Ectodermal cell (in vitro differentiated cells): ENCODE data around the gene TMEM130. TPM values are rescaled to one million over a fixed set of nuclear protein-coding genes. Genes with fewer than 3 reads are reported as not detected.

Experiments used
- H3K27ac ChIP-seq: 2 replicates; pipeline ENCODE4 v1.7.0; 2013; ENCODE audit warnings: mild to moderate bottlenecking, low read depth, low read length; ENCODE audit not compliant: insufficient read depth, poor library complexity, severe bottlenecking
- H3K27me3 ChIP-seq: 2 replicates; pipeline ENCODE4 v1.7.0; 2013; ENCODE audit warnings: mild to moderate bottlenecking, low read length; ENCODE audit not compliant: insufficient read depth, control insufficient read depth, poor library complexity, severe bottlenecking
- H3K36me3 ChIP-seq: one replicate; pipeline ENCODE4 v1.7.0; 2013; ENCODE audit warnings: low read length; ENCODE audit not compliant: control insufficient read depth, insufficient read depth
- H3K4me1 ChIP-seq: one replicate; pipeline ENCODE4 v1.7.0; 2013; ENCODE audit warnings: low read length; ENCODE audit not compliant: control insufficient read depth, insufficient read depth
- H3K4me3 ChIP-seq: 2 replicates; pipeline ENCODE4 v1.7.0; 2013; ENCODE audit warnings: low read depth, low read length, control low read depth; ENCODE audit not compliant: insufficient read depth
- H3K9me3 ChIP-seq: 2 replicates; pipeline ENCODE4 v1.7.0; 2013; ENCODE audit warnings: mild to moderate bottlenecking, low read length, moderate library complexity; ENCODE audit not compliant: control insufficient read depth
- WGBS, 2 experiments: methylation state at CpG; one replicate each; pipeline ENCODE4 v1.1.7; 2013; ENCODE audit warnings: missing lambda C conversion rate in 2 of 2; 5-methylcytosine and 5-hydroxymethylcytosine counted together
- polyA plus RNA-seq, 4 experiments: library from polyadenylated mRNA; stranded (reverse); fragments of 50-300 nt; gene quantifications; one replicate each; pipeline ENCODE4 v1.2.3, GENCODE V29; 2013

The TMEM130 gene
- 3.5 TPM for polyA plus RNA-seq (2013, experiment 1 of 4)
- 3.8 TPM for polyA plus RNA-seq (2013, experiment 2 of 4)
- polyA plus RNA-seq (2013, experiment 3 of 4) = 4.5 TPM
- polyA plus RNA-seq (2013, experiment 4 of 4) = 4.5 TPM

GRCh38 chr7:98869597-98870120 is at the start of gene TMEM130:
Gene TMEM130 (minus strand): TSS chr7:98870014. CDS start chr7:98869861, 153 bp downstream.
- Histone ChIP-seq H3K9me3 (no peaks in the 10 kb centered on the region), H3K4me1 (peaks cover 9% of the 10 kb centered on the region), H3K27me3 (peaks cover 38% of the 10 kb centered on the region), H3K4me3 (peak within 1 kb of the TSS; percentile 50), H3K36me3 (no peaks in the 10 kb centered on the region), H3K27ac (no peak within 1 kb of the TSS)
- 1% methylated on average over 69 of the region's 69 CpGs for WGBS, 2 experiments

GRCh38 chr7:98917331-98917730 is 47.5 kb upstream of the TMEM130 start:
- no peak overlapping the region for H3K27ac ChIP-seq
- peaks cover 48% of the 10 kb centered on the region for H3K36me3 ChIP-seq
- H3K4me1 ChIP-seq = no peaks in the 10 kb centered on the region
- H3K9me3 ChIP-seq = no peaks in the 10 kb centered on the region
- no peak overlapping the region for H3K4me3 ChIP-seq
- no peaks in the 10 kb centered on the region for H3K27me3 ChIP-seq
- WGBS, 2 experiments = 96% methylated on average over 12 of the region's 12 CpGs

- no peak overlapping the region for H3K4me3 ChIP-seq
- no peaks in the 10 kb centered on the region for H3K27me3 ChIP-seq
Measured at GRCh38 chr7:98913612-98914011, 43.8 kb upstream of the TMEM130 start.

GRCh38 chr7:98913026-98913425 is 43.2 kb upstream of the TMEM130 start:
- 95 to 96% methylated on average over 8 of the region's 8 CpGs for WGBS, 2 experiments
- H3K4me1 ChIP-seq = no peaks in the 10 kb centered on the region
- H3K9me3 ChIP-seq = no peaks in the 10 kb centered on the region
- H3K27me3 ChIP-seq = no peaks in the 10 kb centered on the region
- no peak overlapping the region for H3K27ac ChIP-seq
- H3K36me3 ChIP-seq = peaks cover 70% of the 10 kb centered on the region
- H3K4me3 ChIP-seq = no peak overlapping the region

More at GRCh38 chr7:98913612-98914011, 43.8 kb upstream of the TMEM130 start:
- peaks cover 64% of the 10 kb centered on the region for H3K36me3 ChIP-seq
- no peak overlapping the region for H3K27ac ChIP-seq
- no peaks in the 10 kb centered on the region for H3K4me1 ChIP-seq
- no peaks in the 10 kb centered on the region for H3K9me3 ChIP-seq

- Histone ChIP-seq H3K27me3 (no peaks in the 10 kb centered on the region), H3K9me3 (no peaks in the 10 kb centered on the region), H3K36me3 (peaks cover 75% of the 10 kb centered on the region), H3K4me3 (no peak overlapping the region), H3K4me1 (no peaks in the 10 kb centered on the region), H3K27ac (no peak overlapping the region)
- WGBS, 2 experiments = 93 to 99% methylated on average over 5 of the region's 5 CpGs
Measured at GRCh38 chr7:98911916-98912315, 42.1 kb upstream of the TMEM130 start.

GRCh38 chr7:98910427-98910826 is 40.6 kb upstream of the TMEM130 start:
- Histone ChIP-seq H3K27me3 (no peaks in the 10 kb centered on the region), H3K36me3 (peaks cover 75% of the 10 kb centered on the region), H3K9me3 (no peaks in the 10 kb centered on the region), H3K27ac (no peak overlapping the region), H3K4me1 (no peaks in the 10 kb centered on the region), H3K4me3 (no peak overlapping the region)
- WGBS, 2 experiments = 97 to 98% methylated on average over 3 of the region's 3 CpGs

- Histone ChIP-seq H3K9me3 (no peaks in the 10 kb centered on the region), H3K36me3 (peaks cover 79% of the 10 kb centered on the region), H3K27ac (no peak overlapping the region), H3K4me3 (no peak overlapping the region), H3K4me1 (no peaks in the 10 kb centered on the region), H3K27me3 (no peaks in the 10 kb centered on the region)
- WGBS, 2 experiments = 96 to 99% methylated on average over 8 of the region's 8 CpGs
Measured at GRCh38 chr7:98909487-98909886, 39.7 kb upstream of the TMEM130 start.

- Histone ChIP-seq H3K9me3 (no peaks in the 10 kb centered on the region), H3K4me3 (no peak overlapping the region), H3K36me3 (peaks cover 89% of the 10 kb centered on the region), H3K27me3 (no peaks in the 10 kb centered on the region), H3K27ac (no peak overlapping the region), H3K4me1 (no peaks in the 10 kb centered on the region)
- WGBS, 2 experiments = 94 to 97% methylated on average over 19 of the region's 19 CpGs
Measured at GRCh38 chr7:98908585-98908984, 38.8 kb upstream of the TMEM130 start.

GRCh38 chr7:98907570-98907969 is 37.8 kb upstream of the TMEM130 start:
- H3K4me3 ChIP-seq = no peak overlapping the region

GRCh38 chr7:98903246-98903645 is 33.4 kb upstream of the TMEM130 start:
- Histone ChIP-seq H3K9me3 (no peaks in the 10 kb centered on the region), H3K4me1 (no peaks in the 10 kb centered on the region), H3K27me3 (no peaks in the 10 kb centered on the region), H3K4me3 (no peak overlapping the region), H3K36me3 (peaks cover 87% of the 10 kb centered on the region), H3K27ac (no peak overlapping the region)
- 96 to 99% methylated on average over 4 of the region's 4 CpGs for WGBS, 2 experiments

More at GRCh38 chr7:98907570-98907969, 37.8 kb upstream of the TMEM130 start:
- peaks cover 90% of the 10 kb centered on the region for H3K36me3 ChIP-seq
- no peaks in the 10 kb centered on the region for H3K27me3 ChIP-seq
- no peak overlapping the region for H3K27ac ChIP-seq
- 95% methylated on average over 5 of the region's 5 CpGs for WGBS, 2 experiments
- no peaks in the 10 kb centered on the region for H3K4me1 ChIP-seq
- no peaks in the 10 kb centered on the region for H3K9me3 ChIP-seq
